HG03025 (cell line): ENCODE measurements around the gene WWC2.

Experiments used
- ATAC-seq: cut with Tn5 transposase; IDR thresholded peaks from one replicate; pipeline ENCODE4 v1.9.1; 2021; ENCODE audit warnings: mild to moderate bottlenecking, moderate library complexity; ENCODE audit not compliant: unreplicated experiment, low FRiP score

The WWC2 gene

GRCh38 chr4:183347146-183347545, 248.1 kb downstream of the WWC2 start:
- no peak for ATAC-seq

GRCh38 chr4:183347566-183347965, 248.5 kb downstream of the WWC2 start:
- no peak for ATAC-seq

- ATAC-seq, result no peak
These were observed 249.1 kb downstream of the WWC2 start for GRCh38 chr4:183348136-183348535.

DNA sequence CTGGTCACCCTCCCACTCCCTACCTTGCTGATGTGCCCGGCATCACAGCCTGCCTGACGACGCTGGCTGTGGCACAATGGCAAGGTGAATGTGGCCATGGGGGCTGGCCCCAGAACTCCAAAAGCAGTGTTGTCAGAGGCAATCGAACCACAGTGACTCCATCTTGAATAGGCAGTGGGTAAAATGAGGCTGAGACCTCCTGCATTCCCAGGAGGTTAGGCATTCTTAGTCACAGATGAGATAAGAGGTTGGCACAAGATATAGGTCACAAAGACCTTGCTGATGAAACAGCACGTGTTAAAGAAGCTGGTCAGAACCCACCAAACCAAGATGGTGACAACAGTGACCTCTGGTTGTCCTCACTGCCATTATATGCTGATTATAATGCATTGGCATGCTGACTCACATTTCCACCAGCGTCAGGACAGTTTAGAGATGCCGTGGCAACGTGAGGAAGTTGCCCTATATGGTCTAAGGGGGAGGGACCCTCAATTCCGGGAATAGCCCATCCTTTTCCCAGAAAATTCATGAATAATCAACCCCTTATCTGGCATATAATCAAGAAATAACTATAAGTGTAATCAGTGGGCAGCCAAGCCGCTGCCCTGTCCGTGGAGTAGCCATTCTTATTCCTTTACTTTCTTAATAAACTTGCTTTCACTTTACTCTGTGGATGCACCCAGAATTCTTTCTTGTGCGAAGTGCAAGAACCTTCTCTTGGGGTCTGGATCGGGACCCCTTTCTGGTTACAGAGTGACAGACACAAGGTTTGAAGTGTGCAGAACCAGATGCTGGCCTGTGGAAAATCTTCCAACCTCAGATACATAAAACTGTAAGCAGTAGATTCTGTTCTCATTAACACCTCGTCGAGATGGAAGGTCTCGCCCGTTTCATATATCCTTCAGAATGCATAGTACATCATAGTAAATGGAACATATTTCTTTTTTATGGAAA, 249.9 kb downstream of the WWC2 start:
- ATAC-seq, result no peak

DNA sequence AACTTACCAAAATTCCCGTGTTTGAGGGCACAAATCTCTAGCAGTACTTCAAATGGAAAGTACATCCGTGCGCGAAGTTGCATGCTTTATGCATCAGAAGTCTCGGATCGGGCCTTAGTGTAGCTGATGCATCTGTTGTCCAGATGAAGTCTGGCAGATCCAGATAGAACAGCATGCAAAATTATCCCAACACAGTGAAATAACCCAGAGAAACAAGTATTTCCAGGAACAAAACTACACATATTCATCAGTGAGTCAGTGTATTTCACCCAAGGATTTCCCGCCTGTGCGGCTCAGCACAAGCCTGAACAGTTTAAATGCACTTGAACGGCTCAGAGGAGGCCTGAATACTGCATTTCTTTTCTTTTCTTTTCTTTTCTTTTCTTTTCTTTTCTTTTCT, 250.6 kb downstream of the WWC2 start:
- ATAC-seq, result no peak

- no peak for ATAC-seq
These were observed 251.4 kb downstream of the WWC2 start for GRCh38 chr4:183350317-183351071.

DNA sequence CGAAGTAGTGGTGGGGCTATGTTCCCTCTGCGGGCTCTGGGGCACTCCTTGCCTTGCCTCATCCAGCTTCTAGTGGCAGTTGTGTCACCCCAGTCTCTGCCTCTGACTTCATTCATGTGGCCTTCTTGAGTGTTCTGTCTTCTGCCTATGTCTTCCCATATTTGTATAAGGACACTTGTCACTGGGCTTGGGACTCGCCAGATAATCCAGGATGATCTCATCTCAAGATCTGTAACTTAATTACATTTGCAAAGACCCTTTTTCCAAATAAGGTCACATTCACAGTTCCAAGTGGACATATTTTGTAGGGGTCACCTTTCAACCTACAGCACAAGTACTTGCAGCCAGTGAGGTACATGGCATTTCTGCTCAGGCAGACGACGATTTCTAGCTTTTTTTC, 253.5 kb downstream of the WWC2 start:
- ATAC-seq, result no peak

DNA sequence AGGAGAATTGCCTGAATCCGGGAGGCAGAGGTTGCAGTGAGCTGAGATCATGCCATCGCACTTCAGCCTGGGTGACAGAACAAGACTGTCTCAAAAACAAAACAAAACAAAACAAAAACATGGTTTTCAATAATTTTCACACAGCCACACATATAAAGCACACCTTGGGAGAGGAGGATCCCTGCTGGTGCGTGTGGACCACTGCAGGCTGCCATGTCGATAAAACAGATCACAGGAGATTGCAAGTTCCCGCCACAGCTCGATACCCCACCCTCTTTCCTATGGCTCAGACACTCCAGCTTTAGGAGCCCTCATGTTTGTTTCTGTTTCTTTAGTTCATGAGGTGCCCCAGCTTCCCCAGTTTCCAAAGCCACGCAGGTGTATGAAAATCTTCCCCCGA, 254.5 kb downstream of the WWC2 start:
- no peak for ATAC-seq

GRCh38 chr4:183354219-183354618, 255.2 kb downstream of the WWC2 start:
- ATAC-seq, result no peak

- no peak for ATAC-seq
These were observed 256.3 kb downstream of the WWC2 start for GRCh38 chr4:183355405-183355804.

DNA sequence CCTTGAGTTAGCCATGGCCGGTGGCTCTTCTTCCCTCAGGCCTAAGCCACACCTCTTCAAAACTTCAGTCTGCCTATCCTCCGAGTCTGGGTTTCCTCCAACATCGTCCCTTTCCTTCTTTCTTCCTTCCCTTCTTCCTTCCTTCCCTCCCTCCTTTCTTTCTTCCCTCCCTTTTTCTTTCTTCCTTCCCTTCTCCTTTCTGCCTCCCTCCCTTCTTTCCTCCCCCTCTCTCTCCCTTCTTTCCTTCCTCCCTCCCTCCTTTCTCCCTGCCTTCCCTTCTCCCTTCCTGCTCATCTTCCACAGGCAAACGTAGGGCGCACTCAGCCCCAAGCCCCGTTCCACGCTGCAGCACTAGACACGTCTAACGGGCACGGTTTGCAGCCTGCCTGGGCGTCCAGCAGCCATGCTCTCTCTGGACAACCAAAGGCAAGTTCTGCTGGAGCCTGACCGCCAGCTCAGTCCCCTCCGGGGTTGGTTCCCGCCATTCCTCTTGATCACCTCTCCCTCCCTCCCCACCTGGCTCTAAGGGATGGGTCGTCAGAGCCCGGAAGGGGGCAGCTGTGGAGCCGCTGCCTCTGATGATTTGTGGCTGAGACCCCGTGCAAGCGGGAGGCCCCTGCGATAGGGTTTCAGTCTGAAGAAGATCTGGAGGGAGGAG, 257.2 kb downstream of the WWC2 start:
- no peak for ATAC-seq

DNA sequence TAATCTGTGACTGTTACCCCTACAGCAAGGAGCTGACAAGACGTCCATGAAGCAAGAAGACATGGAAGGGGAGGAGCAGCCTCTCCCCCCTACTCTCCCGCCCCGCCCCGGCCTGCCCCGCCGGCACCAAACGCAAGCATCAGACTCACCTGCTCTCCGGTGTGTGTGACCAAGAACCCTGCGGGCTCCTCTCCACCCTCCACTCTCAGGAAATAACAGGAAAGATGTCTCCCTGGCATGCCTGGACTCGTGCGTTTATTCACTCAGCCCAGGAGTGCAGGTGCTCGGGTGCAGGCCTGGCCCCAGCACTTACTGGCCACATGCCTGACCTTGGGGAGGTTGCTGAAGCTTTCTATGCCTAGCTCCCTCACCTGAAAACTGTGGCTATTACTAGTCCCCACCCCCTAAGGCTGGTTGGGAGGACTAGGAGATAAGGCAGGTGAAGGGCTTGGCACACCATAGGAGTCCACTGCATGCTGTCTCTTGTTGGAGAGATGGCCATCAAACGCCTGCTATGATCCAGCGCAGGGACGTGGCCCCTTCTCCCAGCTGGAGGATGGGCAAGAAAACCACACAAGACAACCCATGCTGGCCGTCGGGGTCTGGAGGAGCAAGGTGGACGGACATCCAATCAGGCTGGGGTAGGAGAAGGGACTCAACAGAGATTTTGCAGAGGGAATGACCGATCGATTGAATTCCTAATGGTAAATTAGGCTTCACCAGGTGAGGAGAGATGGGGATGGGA, 258.0 kb downstream of the WWC2 start:
- ATAC-seq, result no peak

- ATAC-seq, result no peak
These were observed 259.2 kb downstream of the WWC2 start for GRCh38 chr4:183358215-183358755.

DNA sequence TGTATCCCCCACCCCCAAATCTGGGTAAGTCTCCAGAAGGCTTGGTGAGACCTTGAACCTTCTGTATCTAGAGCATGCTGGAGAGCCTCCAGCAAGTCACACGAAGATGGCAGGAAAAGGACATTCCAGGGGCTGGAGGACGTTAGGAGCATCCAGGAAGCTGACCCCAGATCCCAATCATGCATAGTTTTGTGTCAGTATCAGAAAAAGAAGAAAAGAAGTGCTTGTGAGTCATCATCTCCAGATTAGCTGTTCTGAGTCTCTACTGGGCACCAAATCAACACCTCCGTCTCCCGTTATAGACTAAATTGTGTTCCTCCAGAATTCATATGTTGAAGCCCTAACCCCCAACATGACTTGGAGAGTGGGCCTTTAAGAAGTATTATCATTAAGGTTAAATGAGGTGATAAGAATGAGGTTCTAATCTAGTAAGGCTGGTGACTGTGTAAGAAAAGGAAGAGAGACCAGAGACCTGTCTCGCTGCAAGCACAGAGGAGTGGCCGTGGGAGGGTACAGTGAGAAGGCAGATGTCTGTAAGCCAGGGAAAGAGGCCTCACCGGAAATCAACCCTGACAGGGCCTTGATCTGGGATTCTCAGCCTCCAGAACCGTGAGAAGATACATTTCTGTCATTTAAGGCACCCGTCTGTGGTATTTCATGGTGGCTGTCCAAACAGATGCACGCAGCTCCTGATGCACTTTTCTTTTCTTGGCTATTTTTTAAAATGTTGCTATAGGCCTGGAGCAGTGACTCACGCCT, 261.3 kb downstream of the WWC2 start:
- ATAC-seq, result no peak

DNA sequence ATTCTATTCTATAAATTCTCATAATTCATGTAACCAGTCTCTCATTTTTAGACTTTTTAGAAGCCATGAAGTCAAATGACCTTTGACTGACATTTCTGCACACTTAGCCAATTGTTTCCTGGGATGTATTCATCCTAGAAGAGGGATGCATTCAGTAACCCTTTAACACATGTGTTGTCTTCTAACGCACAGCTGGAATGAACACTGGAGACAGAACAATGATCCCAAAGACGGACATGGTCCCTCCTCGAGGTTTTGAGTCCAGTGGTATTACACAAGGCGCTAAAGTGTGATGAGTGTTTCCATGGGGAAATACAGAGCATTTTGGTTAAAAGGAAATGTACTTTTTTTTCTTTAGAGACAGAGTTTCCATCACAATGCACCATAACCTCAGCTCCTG, 263.0 kb downstream of the WWC2 start:
- no peak for ATAC-seq

DNA sequence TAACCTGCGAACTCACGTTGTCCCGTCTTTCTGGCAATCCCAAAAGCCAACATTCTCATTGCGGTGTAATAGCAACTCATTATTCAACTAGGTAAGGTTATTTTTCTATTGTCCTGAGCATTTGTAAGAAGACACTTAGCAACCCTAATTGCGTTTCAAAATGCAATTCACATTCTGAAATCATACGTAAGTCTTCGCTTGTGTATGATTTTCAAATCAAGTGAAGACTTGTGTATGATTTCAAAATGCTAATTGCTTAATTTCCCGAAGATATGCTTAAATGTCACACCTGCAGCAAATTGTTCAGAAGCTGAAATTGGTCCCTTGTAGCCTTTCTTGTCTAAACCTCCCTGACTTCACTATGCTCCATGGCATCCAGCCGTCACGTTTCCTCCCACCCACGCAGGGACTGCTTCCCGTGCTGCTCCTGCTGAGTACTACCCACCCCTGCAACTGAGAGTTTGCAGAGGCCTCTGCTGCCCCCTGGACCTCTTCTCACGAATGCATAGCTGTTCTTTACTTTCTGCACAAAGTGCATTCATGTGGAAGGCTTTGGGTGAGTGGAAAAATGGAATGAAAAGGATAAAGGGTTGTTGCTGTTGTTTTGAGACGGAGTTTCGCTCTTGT, 264.0 kb downstream of the WWC2 start:
- no peak for ATAC-seq

- ATAC-seq, result no peak
These were observed 265.0 kb downstream of the WWC2 start for GRCh38 chr4:183364025-183364424.

DNA sequence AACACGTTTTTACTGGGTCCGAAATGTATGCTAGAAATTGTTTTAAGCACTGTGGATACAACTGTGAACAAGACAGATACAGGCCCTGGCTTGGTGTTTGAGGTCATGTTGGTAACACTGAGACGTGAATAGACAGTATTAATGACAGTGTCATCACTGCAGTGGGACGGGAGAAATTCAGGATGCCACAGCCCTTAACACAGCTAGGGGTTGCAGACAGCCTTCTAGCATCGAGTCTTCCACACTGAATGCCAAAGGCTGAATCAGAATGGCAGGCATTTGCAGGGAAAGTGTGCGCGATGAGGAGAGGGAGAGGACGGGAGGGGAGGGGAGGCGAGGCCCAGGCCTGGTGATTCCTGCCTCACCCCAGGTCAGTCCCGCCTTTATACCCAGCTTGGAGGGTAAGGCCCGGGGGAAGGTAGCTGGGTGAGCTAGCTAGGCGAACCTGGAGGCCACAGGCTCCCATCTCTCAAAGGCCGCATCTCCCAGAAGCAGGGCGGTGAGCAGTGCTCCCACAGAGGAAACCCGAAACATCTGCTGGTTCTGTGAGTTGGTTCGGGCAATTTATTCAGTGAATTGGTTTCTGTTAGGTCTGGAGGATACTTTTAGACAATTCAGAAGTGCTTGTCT, 267.3 kb downstream of the WWC2 start:
- no peak for ATAC-seq

- ATAC-seq, result no peak
These were observed 270.0 kb downstream of the WWC2 start for GRCh38 chr4:183369073-183369472.
